Measurements from ENCODE around the gene HDLBP.
"Not testable (repeated sequence)": the region's sequence is repeated elsewhere in the genome, so short reads cannot be mapped to it uniquely, and the experiment has no call there.

HDLBP gene

DNA sequence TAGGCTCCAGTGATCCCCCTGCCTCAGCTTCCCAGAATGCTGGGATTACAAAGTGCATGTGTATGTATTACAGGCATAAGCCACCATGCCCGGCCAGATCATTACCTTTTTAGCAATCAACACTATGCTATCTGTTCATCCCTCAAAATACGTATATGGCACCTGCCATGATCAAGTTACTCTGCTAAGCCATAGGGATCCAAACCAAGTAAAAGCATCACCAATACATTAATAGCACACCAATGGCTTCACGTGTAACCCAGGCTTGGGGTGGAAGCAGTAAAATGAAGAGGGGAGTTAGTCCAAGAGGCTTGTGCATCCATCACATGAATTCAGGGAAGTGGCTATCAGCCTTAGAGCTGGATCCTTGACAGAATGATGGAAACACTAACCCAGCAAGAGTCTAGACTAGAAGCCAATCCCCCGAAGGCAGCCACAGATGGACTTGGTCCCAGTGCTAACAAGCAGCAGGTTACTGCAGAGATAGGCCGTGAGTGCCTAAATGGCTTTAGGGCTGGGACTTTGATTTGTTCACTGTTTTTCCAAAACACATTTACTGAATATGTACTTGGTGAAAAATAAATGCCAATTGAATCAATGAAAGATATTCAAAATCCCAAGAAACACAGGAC lies 11.3 kb downstream of the HDLBP start:
- DNase-seq = no peak

DNA sequence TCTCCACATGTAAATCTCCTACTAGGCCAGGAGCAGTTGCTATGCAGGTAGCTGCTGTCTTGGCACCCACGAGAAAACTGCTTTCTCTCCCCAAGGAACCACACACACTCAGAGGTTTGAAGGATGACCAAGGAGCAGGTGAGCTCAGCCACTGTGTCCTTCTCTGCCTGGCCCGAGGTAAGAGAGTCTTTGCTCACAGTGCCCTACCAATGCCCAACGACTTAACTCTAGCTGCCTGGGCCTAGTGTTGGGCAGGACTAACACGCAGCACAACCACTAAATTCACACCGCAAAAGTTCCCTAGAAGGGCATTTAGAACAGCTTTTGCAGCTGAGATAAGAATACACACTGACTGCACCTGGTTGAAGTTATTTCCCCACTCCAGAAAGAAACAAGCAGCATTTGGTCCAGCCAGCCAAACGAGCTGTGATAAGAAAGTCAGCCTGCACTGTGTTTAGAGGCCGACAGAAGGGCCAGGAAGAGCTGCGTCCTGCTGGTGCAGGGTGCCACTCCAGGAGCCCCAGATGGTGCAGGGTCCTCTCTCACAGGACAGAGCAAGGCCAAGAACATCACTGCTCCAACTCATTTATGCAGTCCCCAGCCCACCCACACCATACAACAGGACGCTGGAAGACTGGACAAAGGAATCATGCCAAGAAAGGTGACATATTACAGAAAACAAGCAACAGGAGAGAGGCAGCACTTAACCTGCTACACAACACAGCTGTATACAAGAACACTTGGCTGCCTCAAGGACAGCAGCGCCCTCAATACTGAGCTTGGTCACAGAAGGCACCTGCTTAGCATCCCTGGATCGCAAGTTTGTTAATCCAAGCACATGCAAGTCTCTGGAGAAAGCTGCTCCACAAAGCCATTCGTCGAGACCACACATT lies 12.5 kb downstream of the HDLBP start:
- DNase-seq = no peak

GRCh38 chr2:241302083-241302482 lies 13.4 kb downstream of the HDLBP start:
- DNase-seq = no peak

DNA sequence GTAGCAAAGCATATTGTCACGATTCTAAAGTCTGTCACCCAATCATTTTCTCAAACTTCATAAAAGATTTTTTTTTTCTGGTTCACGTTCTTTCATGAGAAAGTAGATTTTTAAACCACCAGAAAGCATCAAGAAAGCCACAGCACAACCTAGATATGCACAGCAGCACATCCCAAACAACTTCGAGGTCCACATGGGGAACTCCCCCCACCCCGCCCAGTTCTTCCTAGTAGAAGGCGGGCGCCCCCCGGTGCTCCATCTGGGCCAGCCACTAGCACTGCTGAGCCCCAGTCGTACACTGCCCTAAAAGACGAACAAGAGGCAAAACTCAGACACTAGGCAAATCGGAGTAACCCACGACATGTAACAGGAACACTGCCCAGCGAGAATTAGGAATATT lies 15.5 kb downstream of the HDLBP start:
- no peak for DNase-seq

- no peak for DNase-seq
Observed at GRCh38 chr2:241298673-241299072, 16.8 kb downstream of the HDLBP start.

DNA sequence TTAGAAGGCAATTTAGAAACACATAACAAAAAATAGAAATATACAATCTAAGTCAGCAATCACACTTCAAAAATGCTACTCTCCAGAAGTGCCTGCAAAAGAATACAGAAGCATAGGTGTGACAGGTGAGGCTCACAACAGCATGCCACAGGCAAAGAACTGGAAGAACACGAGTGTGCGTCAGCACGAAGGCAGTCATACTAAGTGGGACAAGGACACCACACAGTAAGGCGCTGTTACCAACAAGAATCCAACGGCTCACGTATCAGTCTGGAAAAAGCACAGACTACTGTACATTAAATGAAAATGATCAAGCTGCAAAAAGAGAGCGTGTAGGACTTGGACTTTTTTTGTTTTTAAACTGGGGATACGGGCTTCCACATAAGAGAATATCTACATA lies 18.7 kb downstream of the HDLBP start:
- DNase-seq = no peak

DNA sequence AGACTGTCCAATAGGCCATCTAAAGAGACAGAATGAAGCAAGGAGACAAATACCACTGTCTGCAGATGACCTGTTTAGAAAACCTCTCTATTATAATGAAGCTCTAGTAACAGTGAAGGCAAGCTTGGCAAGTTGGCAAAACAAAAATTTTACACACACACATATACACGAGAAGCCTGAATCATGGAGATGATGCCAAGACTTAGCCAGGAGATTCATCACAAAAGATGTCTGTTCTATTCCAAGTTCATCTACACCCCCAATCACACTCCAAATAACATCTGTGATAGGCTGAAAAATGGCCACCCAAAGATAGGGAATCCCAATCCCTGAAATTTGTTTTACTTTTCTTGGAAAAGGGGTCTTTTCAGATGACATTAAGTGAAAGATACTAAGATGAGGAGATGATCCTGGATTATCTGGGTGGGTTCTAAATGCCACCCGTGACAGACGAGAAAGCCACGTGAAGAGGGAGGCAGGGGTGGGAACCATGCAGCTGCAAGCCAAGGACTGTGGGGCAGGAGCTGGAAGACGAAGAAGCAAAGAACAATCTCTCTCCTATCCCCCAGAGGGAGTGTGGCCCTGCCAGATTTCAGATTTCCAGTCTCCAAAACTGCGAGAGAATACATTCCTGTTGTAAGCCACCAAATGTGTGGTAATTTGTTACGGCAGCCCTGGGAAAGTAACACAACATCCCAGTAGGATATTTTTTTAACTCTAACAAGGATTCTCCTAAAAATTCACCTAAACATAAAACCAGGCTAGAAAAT lies 20.0 kb downstream of the HDLBP start:
- DNase-seq = no peak

DNA sequence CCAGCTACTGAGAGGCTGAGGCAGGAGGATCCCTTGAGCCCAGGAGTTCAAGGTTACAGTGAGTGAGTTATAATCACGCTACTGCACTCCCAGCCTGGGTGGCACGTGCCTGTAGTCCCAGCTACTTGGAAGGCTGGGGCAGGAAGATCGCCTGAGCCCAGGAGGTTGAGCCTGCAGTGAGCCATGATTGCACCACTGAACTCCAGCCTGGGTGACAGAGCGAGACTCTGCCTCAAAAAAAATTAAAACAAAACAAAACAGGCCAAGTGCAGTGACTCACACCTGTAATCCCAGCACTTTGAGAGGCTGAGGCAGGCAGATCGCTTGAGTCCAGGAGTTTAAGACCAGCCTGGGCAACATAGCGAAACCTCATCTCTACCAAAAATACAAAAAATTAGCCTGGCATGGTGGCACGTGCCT lies 22.1 kb downstream of the HDLBP start:
- DNase-seq = not testable (repeated sequence)

GRCh38 chr2:241291977-241292376 lies 23.5 kb downstream of the HDLBP start:
- DNase-seq = no peak

DNA sequence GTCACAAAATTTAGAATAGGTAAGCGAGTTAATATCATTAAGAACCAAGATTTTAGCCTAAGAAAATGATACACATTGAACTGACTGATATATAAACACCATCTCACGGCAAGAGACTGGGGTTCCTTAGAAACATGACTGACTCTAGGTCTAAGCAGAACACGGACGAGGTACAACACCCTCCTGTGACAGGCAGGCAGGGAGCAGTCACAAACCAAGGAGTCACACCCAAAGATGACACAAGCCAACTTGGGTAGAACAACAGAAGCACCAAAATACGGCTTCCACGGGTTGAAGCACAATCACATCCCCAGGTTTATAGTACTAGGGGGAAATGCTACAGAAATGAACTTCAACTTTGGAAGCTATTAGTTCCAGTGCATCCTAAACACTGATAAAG lies 24.3 kb downstream of the HDLBP start:
- DNase-seq = no peak

DNA sequence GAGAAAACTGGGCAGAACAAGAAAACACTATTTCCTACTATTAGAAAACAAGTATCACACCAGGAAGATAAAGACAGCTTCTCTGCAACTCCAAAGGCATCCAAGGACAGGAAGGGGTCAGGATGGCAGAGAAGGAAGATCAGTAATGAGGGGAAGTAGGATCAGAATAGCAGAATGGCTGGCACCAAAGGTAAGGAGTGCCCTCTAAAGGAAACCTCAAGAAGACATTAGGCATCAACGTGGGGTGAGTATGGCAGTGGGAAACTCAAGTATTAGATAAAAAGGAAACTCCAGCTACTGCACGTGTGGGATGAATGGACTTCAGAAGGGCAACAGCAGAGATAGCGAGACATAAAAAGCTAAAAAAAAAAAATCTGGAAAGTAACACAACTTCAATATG lies 25.9 kb downstream of the HDLBP start:
- DNase-seq = no peak

- DNase-seq = no peak
Observed at GRCh38 chr2:241289053-241289452, 26.4 kb downstream of the HDLBP start.

- no peak for DNase-seq
Observed at GRCh38 chr2:241288324-241288888, 27.1 kb downstream of the HDLBP start.

- no peak for DNase-seq
Observed at GRCh38 chr2:241286348-241287090, 29.0 kb downstream of the HDLBP start.

GRCh38 chr2:241285596-241285995 lies 29.9 kb downstream of the HDLBP start:
- DNase-seq = no peak

GRCh38 chr2:241282555-241282954 lies 32.9 kb downstream of the HDLBP start:
- DNase-seq = no peak

GRCh38 chr2:241280291-241280690 lies 35.2 kb downstream of the HDLBP start:
- no peak for DNase-seq

DNA sequence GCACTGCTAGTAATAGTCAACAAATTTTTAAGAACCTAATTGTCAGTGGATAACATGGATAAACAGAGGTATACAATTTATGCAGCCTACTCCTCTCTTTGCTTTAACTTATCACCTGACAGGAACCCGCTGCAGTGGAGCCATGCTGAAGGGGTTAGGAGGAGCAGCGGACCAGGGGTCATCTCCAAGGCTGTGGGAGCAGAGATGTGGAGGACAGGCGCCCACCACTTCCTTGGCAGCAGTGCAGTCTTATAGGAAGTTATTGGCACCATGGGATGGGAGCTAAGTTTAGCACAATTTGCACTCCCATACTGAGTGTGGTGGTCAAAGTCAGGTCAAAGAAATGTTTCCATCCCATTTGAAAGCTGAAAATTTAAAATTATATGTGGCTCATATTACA lies 35.6 kb downstream of the HDLBP start:
- DNase-seq = no peak

DNA sequence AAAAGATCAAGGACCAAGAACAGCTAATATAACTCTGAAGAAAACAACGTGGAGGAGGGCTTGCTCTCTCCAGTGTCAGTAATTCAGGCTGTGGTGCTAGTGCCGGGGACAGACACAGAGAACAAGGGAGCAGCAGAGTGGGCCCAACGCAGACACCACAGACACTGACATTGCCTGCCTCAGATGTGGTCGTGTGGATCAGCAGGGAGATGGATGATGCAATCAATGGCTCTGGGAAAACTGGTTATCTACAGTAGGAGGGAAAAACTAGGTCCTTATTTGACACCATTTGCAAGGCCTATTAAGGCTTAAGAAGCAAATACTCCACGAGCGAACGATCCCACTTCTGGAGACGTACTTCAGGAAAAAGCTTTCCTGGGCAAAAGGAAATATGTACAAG lies 36.1 kb downstream of the HDLBP start:
- DNase-seq = no peak

DNA sequence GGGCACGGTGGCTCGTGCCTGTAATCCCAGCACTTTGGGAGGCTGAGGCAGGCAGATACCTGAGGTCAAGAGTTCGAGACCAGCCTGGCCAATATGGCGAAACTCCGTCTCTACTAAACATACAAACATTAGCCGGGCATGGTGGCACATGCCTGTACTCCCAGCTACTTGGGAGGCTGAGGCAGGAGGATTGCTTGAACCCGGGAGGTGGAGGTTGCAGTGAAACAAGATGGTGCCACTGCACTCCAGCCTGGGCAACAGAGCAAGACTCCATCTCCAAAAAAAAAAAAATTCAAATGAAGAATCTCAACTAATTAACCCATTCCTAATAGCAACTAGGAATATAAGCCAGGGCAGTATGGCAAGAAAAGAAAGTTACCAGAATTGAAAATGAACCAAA lies 37.2 kb downstream of the HDLBP start:
- DNase-seq = not testable (repeated sequence)

DNA sequence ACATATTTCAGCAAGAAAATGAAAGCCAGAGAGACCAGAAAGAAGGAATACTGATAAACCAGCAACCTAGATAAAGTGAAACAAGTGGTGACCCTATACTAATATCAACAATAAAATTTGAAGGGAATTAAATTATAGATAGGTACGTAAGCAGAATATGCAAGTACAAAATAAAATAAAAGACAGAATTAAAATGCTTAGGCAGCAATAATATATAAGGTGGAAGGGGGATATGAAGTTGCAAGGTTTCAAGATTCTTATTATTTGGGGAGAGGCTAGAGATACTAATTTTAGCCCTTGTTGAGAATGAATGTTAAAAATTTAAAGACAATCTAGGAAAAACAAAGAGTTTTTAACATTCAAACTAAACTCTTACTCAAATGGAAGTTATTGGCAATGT lies 39.6 kb downstream of the HDLBP start:
- DNase-seq = no peak

DNA sequence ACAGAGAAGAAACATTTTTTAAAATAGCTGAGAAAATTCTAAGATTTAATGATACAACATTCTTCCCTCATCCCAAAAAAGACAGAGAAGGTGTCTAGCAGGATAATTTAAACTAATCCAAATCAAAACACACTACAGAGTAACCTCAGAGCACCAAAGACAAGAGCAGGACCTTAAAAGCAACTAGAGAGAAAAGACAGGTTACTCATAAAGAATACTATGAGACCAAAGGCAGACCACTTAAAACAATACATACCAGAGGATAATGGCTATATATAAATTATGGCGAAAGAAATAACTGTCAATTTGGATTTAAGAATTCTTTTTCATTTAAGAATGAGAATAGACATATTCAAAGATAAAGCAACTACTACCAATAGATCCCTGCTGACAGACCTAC lies 40.0 kb downstream of the HDLBP start:
- no peak for DNase-seq

GRCh38 chr2:241274127-241274526 lies 41.3 kb downstream of the HDLBP start:
- DNase-seq = no peak

All from NCI-H2029 (cell line).